ENCODE results near the gene DLG1.

The DLG1 gene

DNA sequence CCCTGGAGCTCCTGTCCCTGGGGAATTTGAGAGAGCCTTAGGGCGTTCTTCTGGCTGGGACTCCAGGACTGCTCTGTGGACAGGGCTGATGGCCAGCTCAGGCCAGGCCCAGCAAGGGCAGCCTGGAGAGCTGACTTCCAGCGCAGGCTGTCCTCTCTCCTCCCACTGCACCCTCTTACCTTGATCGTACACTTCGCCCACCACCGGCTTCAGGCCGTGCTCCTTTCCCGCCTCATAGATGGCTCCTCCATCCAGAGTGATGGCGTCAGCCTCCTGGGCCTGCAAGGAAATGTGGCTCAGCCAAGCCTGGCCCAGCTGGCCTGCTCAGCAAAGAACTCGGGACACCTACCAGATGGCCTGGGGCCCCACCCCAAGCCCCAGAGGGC lies 271.9 kb downstream of the DLG1 start:
- DNase-seq: no peak

DNA sequence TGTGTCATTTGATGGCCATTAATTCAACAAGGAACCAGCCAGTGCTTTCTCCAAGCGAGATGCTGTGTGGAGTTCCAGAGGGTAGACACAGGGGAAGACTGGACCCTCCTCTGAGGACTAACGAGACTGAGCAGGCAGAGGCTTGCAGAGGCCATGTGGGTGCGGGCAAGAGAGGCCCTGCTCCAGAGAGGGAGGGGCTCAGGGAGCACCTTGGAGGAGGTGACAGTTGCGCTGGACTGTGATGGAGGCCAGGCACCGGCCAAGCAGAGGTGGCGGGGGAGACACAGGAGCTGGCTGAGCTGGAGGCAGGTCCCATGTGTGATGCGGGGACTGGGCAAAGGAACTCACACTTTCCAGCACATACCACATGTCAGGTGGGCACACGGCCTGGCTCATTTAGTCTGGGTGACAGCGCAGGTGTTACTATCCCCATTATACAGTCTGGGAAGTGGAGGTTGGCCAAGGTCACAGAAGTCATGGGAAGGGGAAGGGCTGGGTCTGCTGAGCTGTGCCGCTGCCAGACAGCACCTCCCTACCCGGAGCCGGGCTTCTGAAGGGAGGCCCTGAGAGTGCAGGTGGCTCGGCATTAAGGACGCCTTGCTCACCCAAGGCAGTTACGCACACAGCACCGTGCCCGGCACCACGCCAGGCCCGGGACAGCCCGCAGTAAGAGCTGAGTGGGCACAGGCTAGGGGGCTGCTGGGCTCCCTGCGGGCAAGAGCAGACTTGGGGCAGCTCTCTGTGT lies 272.5 kb downstream of the DLG1 start:
- no peak for DNase-seq

GRCh38 chr3:197024881-197025735 lies 273.3 kb downstream of the DLG1 start:
- no peak for DNase-seq

GRCh38 chr3:197023998-197024651 lies 274.3 kb downstream of the DLG1 start:
- DNase-seq: no peak

- DNase-seq: peak; percentile 91
Observed at GRCh38 chr3:197023241-197023997, 275.0 kb downstream of the DLG1 start.

- DNase-seq: no peak
Observed at GRCh38 chr3:197022405-197023231, 275.8 kb downstream of the DLG1 start.

DNA sequence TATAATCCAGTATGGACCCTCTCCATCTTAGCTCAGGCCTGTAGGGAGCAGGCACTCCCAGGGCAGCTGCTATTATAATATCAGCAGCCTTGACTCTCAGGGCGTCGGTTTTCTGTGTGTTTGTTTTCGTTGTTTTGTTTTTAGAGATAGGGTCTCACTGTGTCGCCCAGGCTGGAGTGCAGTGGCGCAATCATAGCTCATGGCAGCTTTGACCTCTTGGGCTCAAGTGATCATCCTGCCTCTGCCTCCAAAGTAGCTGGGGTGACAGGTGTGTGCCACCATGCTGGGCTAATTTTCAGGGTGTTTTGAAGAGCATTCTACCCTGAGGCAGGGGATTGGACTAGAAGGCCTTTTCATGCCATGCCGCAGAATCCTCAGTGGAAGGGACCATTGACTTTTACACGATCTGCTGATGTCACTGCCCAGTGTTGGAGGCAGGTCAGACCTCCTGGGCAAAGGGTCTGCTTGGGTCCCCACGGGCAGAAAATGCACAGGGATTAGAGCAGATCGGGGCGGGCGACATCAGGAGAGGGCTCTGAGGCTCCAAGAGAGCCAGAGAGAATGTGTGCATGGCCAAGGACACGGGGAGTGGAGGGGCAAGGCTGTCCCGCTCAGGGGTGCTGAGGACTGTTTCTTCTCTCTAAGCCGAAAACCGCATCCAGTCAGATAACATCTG lies 276.5 kb downstream of the DLG1 start:
- no peak for DNase-seq

- DNase-seq: no peak
Observed at GRCh38 chr3:197021231-197021630, 277.2 kb downstream of the DLG1 start.

GRCh38 chr3:197019535-197019934 lies 278.9 kb downstream of the DLG1 start:
- DNase-seq: no peak

- no peak for DNase-seq
Observed at GRCh38 chr3:197019021-197019420, 279.4 kb downstream of the DLG1 start.

DNA sequence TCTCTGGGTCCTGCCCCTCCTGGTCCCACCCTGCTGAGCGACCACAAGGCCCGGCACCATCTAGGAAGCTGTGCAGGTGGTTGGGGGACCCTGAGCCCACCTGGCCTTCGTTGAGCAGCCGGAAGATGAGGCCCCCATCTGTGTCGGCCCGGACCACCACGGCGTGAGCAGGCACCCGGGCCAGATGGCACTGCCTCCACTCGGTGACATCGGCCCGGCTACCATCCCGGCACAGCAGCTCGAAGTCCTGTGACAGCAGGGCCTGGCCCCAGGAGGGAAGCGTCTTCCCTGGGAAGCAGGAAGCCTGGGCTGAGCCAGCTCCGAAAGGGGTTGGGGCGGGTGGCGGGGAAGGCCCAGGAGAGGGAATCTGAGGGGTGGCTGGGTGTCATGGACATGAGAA lies 281.4 kb downstream of the DLG1 start:
- DNase-seq: peak; percentile 24

GRCh38 chr3:197015790-197016736 lies 282.3 kb downstream of the DLG1 start:
- DNase-seq: no peak

DNA sequence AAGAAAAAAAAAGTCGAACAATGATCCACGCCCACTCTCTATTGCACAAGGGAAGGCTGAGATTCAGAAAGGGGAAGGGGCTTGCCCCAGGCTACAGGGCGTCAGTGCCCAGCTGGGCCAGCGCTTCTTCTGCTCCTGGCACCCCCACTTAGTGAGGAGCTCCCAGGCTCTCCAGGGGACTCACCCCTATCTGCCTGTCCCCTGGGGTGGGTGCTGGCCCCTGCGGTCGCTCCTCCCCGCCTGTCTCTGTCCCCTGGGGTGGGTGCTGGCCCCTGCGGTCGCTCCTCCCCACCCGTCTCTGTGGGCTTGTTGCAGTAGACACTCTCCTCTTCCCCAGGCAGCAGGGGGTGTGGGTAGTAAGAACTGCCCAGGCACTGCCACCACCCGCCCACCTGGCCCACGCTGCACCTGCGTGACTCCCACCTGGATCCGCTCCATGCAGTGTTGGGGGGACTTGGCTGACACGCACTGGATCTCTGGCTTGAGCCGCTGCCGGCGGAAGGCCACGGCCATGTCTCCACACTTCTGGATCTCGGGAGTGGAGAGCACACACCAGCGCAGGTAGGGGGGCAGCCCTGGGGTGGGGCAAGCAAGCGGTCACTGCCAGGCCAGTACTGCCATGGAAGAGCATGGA lies 283.4 kb downstream of the DLG1 start:
- no peak for DNase-seq

DNA sequence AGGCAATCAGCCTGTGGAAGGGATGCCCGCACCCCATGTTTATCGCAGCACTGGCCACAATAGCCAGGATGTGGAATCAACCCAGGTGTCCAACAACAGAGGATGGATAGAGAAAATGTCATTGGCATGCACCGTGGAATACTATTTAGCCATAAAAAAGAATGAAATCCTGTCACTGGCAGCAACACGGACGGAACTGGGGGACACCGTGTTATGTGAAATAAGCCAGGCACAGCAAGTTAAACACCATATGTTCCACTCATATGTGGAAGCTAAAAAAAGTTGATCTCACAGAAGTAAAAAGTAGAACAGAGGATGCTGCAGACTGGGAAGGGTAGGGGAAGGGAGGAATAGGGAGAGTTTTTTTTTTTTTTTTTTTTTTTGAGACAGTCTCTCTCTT lies 284.4 kb downstream of the DLG1 start:
- DNase-seq: no peak

GRCh38 chr3:197012540-197012883 lies 285.9 kb downstream of the DLG1 start:
- no peak for DNase-seq

GRCh38 chr3:197011780-197012539 lies 286.5 kb downstream of the DLG1 start:
- DNase-seq: no peak

DNA sequence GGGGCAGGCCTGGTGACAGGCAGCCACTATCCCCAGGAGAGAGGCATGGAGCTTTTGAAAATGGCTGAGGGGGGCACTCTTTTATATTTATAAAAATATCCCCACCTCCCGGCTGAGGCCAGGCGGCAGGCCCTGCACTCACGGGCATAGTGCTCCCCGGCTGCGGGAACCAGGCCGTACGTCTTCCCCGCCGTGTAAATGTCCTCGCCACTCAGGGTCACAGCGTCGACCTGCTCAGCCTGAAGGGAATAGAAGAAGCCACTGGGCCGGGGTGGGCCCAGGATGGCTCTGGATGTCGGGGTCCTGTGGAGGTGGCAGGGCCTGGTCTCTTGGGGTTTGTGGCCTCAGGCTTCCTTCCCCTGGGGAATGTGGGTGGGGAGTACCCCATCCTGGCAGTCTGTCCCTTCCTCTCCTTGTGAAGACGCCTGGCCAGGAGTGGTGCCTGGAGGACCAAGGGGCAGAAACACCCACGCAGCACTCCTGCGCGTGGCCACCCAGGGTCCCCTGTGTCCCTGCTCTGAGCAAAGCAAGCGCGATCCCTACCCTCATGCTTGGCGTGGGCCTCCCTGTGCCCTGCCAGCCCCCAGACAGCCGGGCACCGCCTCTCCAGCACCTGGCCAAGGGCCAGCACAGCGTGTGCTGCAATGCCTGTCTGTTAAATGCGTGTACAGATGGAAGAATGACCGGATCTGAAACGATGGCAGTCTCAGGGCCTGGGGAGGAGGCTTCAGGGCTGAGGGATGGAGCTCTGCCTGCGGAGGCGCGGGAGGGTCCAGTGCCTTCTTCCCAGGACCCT lies 287.7 kb downstream of the DLG1 start:
- DNase-seq: no peak

DNA sequence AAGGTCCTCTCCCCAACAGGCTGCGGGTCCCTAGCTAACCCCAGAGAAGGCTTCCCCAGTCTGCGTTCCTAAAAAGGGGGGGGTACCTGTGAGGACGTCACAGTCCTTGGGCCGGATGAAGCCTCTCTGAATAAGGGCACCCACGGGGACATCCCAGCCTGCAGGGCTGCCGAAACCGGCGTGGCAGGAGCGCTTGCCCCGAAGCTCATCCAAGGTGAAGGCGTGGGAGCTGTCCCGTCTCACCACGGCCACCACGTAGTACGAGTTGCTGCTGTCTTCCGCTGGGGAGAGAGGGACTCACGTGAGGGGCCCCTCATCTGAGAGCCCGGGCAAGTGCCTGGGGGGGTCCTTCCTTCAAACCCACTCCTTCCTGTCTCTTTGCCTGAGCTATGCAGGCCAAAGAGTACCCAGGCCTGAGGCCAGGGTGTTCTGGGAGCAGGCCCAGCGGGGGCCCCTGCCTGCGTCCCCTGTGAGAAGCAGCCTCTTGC lies 288.8 kb downstream of the DLG1 start:
- no peak for DNase-seq
